Ectodermal cell (in vitro differentiated cells): Measurements from ENCODE around the gene CPE. TPM values are rescaled to one million over a fixed set of nuclear protein-coding genes. Genes with fewer than 3 reads are reported as not detected.
"Not testable (repeated sequence)": the region's sequence is repeated elsewhere in the genome, so short reads cannot be mapped to it uniquely, and the experiment has no call there.

Source experiments
- H3K27ac ChIP-seq: 2 replicates; pipeline ENCODE4 v1.7.0; 2013; ENCODE audit warnings: mild to moderate bottlenecking, low read depth, low read length; ENCODE audit not compliant: insufficient read depth, poor library complexity, severe bottlenecking
- H3K27me3 ChIP-seq: 2 replicates; pipeline ENCODE4 v1.7.0; 2013; ENCODE audit warnings: mild to moderate bottlenecking, low read length; ENCODE audit not compliant: insufficient read depth, control insufficient read depth, poor library complexity, severe bottlenecking
- H3K36me3 ChIP-seq: one replicate; pipeline ENCODE4 v1.7.0; 2013; ENCODE audit warnings: low read length; ENCODE audit not compliant: control insufficient read depth, insufficient read depth
- H3K4me1 ChIP-seq: one replicate; pipeline ENCODE4 v1.7.0; 2013; ENCODE audit warnings: low read length; ENCODE audit not compliant: control insufficient read depth, insufficient read depth
- H3K4me3 ChIP-seq: 2 replicates; pipeline ENCODE4 v1.7.0; 2013; ENCODE audit warnings: low read depth, low read length, control low read depth; ENCODE audit not compliant: insufficient read depth
- H3K9me3 ChIP-seq: 2 replicates; pipeline ENCODE4 v1.7.0; 2013; ENCODE audit warnings: mild to moderate bottlenecking, low read length, moderate library complexity; ENCODE audit not compliant: control insufficient read depth
- WGBS, 2 experiments: methylation state at CpG; one replicate each; pipeline ENCODE4 v1.1.7; 2013; ENCODE audit warnings: missing lambda C conversion rate in 2 of 2; 5-methylcytosine and 5-hydroxymethylcytosine counted together
- polyA plus RNA-seq, 4 experiments: library from polyadenylated mRNA; stranded (reverse); fragments of 50-300 nt; gene quantifications; one replicate each; pipeline ENCODE4 v1.2.3, GENCODE V29; 2013

CPE gene
- polyA plus RNA-seq (2013, experiment 1 of 4) = 147 TPM
- 123 TPM for polyA plus RNA-seq (2013, experiment 2 of 4)
- polyA plus RNA-seq (2013, experiment 3 of 4) = 102 TPM
- polyA plus RNA-seq (2013, experiment 4 of 4) = 111 TPM

- H3K4me1 ChIP-seq = peaks cover 29% of the 10 kb centered on the region
- no peaks in the 10 kb centered on the region for H3K9me3 ChIP-seq
- no peak within 1 kb of the TSS for H3K27ac ChIP-seq
- WGBS, 2 experiments = 1% methylated on average over 82 of the region's 82 CpGs
- H3K36me3 ChIP-seq = no peaks in the 10 kb centered on the region
- H3K4me3 ChIP-seq = peak within 1 kb of the TSS; percentile 61
- peaks cover 26% of the 10 kb centered on the region for H3K27me3 ChIP-seq
These were observed at the start of gene CPE for GRCh38 chr4:165378745-165379677. Gene CPE (plus strand): TSS chr4:165379008. CDS start chr4:165379222, 214 bp downstream.

DNA sequence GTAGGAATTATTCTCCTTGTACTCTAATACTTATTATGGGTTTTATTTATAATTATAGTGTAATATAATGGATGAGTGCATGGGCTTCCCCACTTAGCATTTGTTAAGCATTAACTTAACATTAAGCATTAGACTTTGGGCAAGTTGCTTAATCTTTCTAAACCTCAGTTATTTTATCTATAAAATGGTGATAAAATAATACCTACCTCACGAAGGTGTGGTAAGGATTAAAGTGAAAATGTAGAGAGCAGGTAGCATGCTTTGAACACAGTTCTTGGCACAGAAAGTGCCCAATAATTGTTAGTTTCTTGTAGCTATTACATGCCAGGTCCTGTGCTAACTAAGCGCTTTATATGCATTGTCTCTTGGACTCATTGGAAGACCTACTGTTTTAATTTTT lies 48.7 kb upstream of the CPE start:
- H3K9me3 ChIP-seq = no peaks in the 10 kb centered on the region
- H3K4me3 ChIP-seq = peak overlapping the region; percentile 74
- no peaks in the 10 kb centered on the region for H3K27me3 ChIP-seq
- WGBS, 2 experiments = 93 to 95% methylated on average over 2 of the region's 2 CpGs
- peaks cover 14% of the 10 kb centered on the region for H3K4me1 ChIP-seq
- H3K27ac ChIP-seq = no peak overlapping the region
- H3K36me3 ChIP-seq = no peaks in the 10 kb centered on the region

DNA sequence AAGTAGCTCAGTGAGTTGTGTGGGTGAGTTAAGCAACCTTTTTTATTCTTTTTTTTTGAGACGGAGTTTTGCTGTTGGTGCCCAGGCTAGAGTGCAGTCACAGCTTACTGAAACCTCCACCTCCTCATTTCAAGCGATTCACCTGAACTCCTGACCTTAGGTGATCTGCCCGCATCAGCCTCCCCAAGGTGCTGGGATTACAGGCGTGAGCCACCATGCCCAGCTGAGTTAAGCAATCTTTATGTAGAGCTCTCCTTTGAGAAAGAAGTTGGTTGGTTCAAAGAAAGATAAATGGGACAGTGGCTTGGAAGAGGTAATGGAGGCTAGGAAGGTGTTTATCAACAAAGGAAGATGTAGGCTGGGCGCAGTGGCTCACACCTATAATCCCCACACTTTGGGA lies 48.1 kb upstream of the CPE start:
- peaks cover 18% of the 10 kb centered on the region for H3K4me1 ChIP-seq
- no peaks in the 10 kb centered on the region for H3K36me3 ChIP-seq
- no peak overlapping the region for H3K27ac ChIP-seq
- H3K27me3 ChIP-seq = no peaks in the 10 kb centered on the region
- peak overlapping the region; percentile 74 for H3K4me3 ChIP-seq
- WGBS, 2 experiments = 68 to 81% methylated on average over 4 to 5 of the region's 5 CpGs
- H3K9me3 ChIP-seq = no peaks in the 10 kb centered on the region

DNA sequence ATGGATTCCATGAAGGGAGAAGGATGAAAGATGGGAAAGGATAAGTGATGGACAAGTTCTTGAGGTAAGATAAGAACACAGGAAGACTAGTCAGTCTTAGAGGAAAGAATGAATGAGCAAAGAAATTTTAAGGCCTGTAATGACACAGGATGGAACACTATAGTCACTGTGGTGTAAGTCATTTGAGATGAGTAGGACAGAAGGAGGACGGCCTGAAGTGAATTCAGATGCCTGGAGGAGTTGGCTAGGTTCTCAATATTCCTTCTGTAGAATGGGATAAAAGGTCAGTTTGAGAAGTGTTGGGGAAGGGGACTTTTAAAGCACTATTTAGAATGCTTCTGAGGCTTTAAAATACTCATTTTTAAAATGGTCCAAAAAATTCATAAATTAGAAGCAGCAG lies 47.4 kb upstream of the CPE start:
- Histone ChIP-seq H3K9me3 (no peaks in the 10 kb centered on the region), H3K4me1 (peaks cover 15% of the 10 kb centered on the region), H3K36me3 (no peaks in the 10 kb centered on the region), H3K27me3 (no peaks in the 10 kb centered on the region), H3K4me3 (peak overlapping the region; percentile 74), H3K27ac (no peak overlapping the region)
- WGBS, 2 experiments = 48 to 53% methylated on average over 1 of the region's 1 CpG

- peaks cover 13% of the 10 kb centered on the region for H3K4me1 ChIP-seq
- H3K36me3 ChIP-seq = no peaks in the 10 kb centered on the region
- H3K4me3 ChIP-seq = peak overlapping the region; percentile 74
- 50 to 54% methylated on average over 10 of the region's 10 CpGs for WGBS, 2 experiments
- no peaks in the 10 kb centered on the region for H3K9me3 ChIP-seq
- no peak overlapping the region for H3K27ac ChIP-seq
- H3K27me3 ChIP-seq = no peaks in the 10 kb centered on the region
These were observed 47.0 kb upstream of the CPE start for GRCh38 chr4:165331823-165332222.

DNA sequence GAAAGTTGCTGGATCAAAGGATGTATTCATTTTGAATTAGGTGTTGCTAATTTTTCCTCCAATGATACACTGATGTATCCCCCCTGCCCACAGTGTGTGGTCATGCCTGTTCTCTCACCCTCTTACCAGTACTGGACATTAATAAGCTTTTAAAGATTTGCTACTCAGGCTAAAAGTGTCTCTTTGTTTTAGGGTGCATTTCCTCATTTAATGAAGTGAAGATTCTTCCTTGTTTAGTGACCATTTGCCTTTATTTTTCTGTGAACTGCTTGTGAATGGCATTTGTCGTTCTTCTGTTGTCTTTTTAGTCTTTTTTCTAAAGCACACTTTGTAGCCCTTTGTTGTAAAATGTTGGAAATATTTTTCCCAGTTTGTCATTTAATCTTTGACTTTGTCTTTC lies 46.3 kb upstream of the CPE start:
- 71 to 80% methylated on average over 1 of the region's 1 CpG for WGBS, 2 experiments
- Histone ChIP-seq H3K36me3 (no peaks in the 10 kb centered on the region), H3K4me3 (peak overlapping the region; percentile 74), H3K4me1 (peaks cover 13% of the 10 kb centered on the region), H3K27me3 (no peaks in the 10 kb centered on the region), H3K9me3 (no peaks in the 10 kb centered on the region), H3K27ac (no peak overlapping the region)

DNA sequence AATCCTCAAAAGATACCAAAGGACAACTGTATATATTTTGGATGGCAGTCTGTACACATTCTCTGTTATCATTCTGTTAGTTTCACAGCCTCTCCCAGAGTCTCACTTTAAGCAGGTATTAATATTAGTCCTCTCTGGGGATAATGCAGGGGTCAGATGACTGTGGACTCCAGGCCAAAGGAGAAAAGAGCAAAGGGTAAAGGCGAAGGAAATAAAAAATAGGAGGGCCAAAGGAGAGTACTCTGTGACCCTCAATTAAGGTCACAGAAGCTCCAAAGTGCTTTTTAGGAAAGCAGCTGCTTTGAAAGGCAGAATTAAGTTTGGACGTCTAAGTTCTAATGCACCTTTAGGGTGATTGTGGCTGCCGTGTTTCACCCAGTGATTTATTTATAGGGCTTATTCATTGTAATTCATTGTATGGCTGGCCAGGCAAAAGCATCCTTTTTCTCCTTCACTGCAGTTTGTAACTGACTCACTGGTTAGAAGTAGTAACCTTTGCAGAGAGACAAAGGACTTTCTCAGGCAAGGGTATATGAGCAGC lies 43.6 kb upstream of the CPE start:
- no peaks in the 10 kb centered on the region for H3K9me3 ChIP-seq
- H3K27ac ChIP-seq = no peak overlapping the region
- peaks cover 7% of the 10 kb centered on the region for H3K4me1 ChIP-seq
- no peaks in the 10 kb centered on the region for H3K27me3 ChIP-seq
- H3K4me3 ChIP-seq = no peak overlapping the region
- H3K36me3 ChIP-seq = peaks cover 16% of the 10 kb centered on the region
- WGBS, 2 experiments = 85 to 87% methylated on average over 3 of the region's 3 CpGs

- H3K9me3 ChIP-seq = no peaks in the 10 kb centered on the region
- H3K36me3 ChIP-seq = peaks cover 20% of the 10 kb centered on the region
- peaks cover 7% of the 10 kb centered on the region for H3K4me1 ChIP-seq
- no peak overlapping the region for H3K27ac ChIP-seq
- H3K4me3 ChIP-seq = no peak overlapping the region
- WGBS, 2 experiments = 96 to 98% methylated on average over 5 to 6 of the region's 6 CpGs
- H3K27me3 ChIP-seq = no peaks in the 10 kb centered on the region
These were observed 42.1 kb upstream of the CPE start for GRCh38 chr4:165336743-165337142.

DNA sequence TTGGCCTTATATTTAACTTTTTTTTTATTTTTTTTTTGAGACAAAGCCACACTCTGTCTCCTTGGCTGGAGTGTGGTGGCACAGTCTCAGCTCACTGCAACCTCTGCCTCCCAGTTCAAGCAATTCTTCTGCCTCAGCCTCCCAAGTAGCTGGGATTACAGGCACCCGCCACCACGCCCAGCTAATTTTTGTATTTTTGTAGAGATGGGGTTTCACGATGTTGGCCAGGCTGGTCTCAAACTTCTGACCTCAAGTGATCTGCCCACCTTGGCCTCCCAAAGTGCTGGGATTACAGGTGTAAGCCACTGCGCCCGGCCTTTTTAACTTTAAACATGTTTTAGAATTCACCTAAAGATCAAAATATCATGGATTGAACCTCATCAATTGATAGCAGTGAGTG lies 36.5 kb upstream of the CPE start:
- H3K36me3 ChIP-seq = peaks cover 24% of the 10 kb centered on the region
- not testable (repeated sequence) for H3K4me1 ChIP-seq, H3K27ac ChIP-seq, H3K9me3 ChIP-seq, H3K27me3 ChIP-seq, H3K4me3 ChIP-seq
- 93 to 96% methylated on average over 5 of the region's 5 CpGs for WGBS, 2 experiments

GRCh38 chr4:165343353-165344191 lies 35.2 kb upstream of the CPE start:
- Histone ChIP-seq H3K9me3 (no peaks in the 10 kb centered on the region), H3K27ac (no peak overlapping the region), H3K36me3 (peaks cover 22% of the 10 kb centered on the region), H3K4me1 (no peaks in the 10 kb centered on the region), H3K4me3 (no peak overlapping the region), H3K27me3 (no peaks in the 10 kb centered on the region)
- 89 to 90% methylated on average over 13 of the region's 13 CpGs for WGBS, 2 experiments
